Panc1 (cell line): ENCODE measurements around the gene TTYH2. TPM values are rescaled to one million over a fixed set of nuclear protein-coding genes. Genes with fewer than 3 reads are reported as not detected.

Source experiments
- ATAC-seq: fragments of 200-7000 bp; cut with Tn5 transposase; 2 replicates; pipeline ENCODE4 v1.9.1; 2020; ENCODE audit warnings: mild to moderate bottlenecking, moderate library complexity
- BruUV-seq: library from RNA; stranded (reverse); fragments of 400-500 nt; replicated peaks from 2 replicates; lab custom pipeline; 2021; lab: Mats Ljungman, UMichigan
- CTCF ChIA-PET: fragments of 300-600 bp; sonication (Branson Sonifier 250); formaldehyde crosslinking; loops from one replicate; lab custom pipeline; 2022; ENCODE audit warnings: antibody characterized with exemption; lab: Charles Lee
- POLR2A ChIA-PET: fragments of 300-600 bp; sonication (Branson Sonifier 250); formaldehyde crosslinking; loops from one replicate; lab custom pipeline; 2022; ENCODE audit warnings: antibody characterized with exemption; lab: Charles Lee
- DNase-seq: peaks from one replicate; pipeline ENCODE4 v3.0.0-alpha.2; 2010; ENCODE audit warnings: low read depth, low spot score
- H3K27ac ChIP-seq: 2 replicates; pipeline ENCODE4 v1.5.1; 2011; ENCODE audit warnings: mild to moderate bottlenecking, low read length, inconsistent platforms
- H3K27me3 ChIP-seq: fragments of 200-500 bp; sonication (Bioruptor generic); 2 replicates; pipeline ENCODE4 v1.6.0; 2014; ENCODE audit warnings: low read length, inconsistent platforms; ENCODE audit not compliant: control insufficient read depth, insufficient read depth
- H3K36me3 ChIP-seq: fragments of 200-500 bp; sonication (Bioruptor generic); 2 replicates; pipeline ENCODE4 v1.5.1; 2014; ENCODE audit warnings: inconsistent platforms, mild to moderate bottlenecking, low read length, moderate library complexity; ENCODE audit not compliant: control insufficient read depth, insufficient read depth
- H3K4me1 ChIP-seq: 2 replicates; pipeline ENCODE4 v1.5.1; 2011; ENCODE audit warnings: inconsistent platforms, mild to moderate bottlenecking, low read length, moderate library complexity; ENCODE audit not compliant: control insufficient read depth, insufficient read depth
- H3K4me3 ChIP-seq, 2 experiments: 2 replicates each; pipeline ENCODE4 v1.5.1; 2011 to 2012; ENCODE audit warnings: low read depth in 2 of 2, low read length in 2 of 2, mild to moderate bottlenecking in 2 of 2, inconsistent platforms in 1 of 2, moderate library complexity in 1 of 2
- H3K9me3 ChIP-seq: fragments of 200-500 bp; sonication (Bioruptor generic); 2 replicates; pipeline ENCODE4 v1.5.1; 2014; ENCODE audit warnings: low read depth, mild to moderate bottlenecking, inconsistent platforms, low read length, moderate library complexity; ENCODE audit not compliant: control insufficient read depth, insufficient read depth
- POLR2AphosphoS5 ChIP-seq: IDR thresholded peaks from 2 replicates; pipeline ENCODE4 v1.6.1; 2012; ENCODE audit warnings: mild to moderate bottlenecking, low read depth, low read length, moderate library complexity
- SIN3A ChIP-seq: IDR thresholded peaks from 2 replicates; pipeline ENCODE4 v1.6.1; 2012; ENCODE audit warnings: low read depth, mild to moderate bottlenecking, low read length, moderate library complexity, borderline replicate concordance; ENCODE audit not compliant: insufficient read depth
- TCF7L2 ChIP-seq: IDR thresholded peaks from 2 replicates; pipeline ENCODE4 v1.6.1; 2011; ENCODE audit warnings: mild to moderate bottlenecking, low read depth, low read length, inconsistent platforms
- in situ Hi-C: cut with HindIII; loops from 2 replicates; pipeline ENCODE4 v1.10.0; 2016; ENCODE audit warnings: low sequenced_read_pairs, low pct_unique_long_range_greater_than_20kb
- intact Hi-C: fragments of 100-400 bp; cut with micrococcal nuclease; formaldehyde crosslinking; loops from one replicate; pipeline ENCODE4 v1.10.0; 2022; ENCODE audit not compliant: unreplicated experiment
- total RNA-seq: library from RNA; stranded (reverse); gene quantifications from one replicate; pipeline ENCODE4 v1.2.1, GENCODE V29; 2021; ENCODE audit not compliant: unreplicated experiment
- TF ChIP-seq, protein P1 (sequence below), 2 experiments: IDR thresholded peaks; 2 replicates each; pipeline ENCODE4 v1.6.1; 2011 to 2012; ENCODE audit warnings: low read depth in 2 of 2, control low read depth in 1 of 2, low read length in 1 of 2, mild to moderate bottlenecking in 1 of 2, moderate library complexity in 1 of 2; ENCODE audit not compliant: insufficient read depth in 1 of 2
- TF ChIP-seq, protein P2 (sequence below): fragments of 450-650 bp; IDR thresholded peaks from 2 replicates; pipeline ENCODE4 v1.5.1; 2017; ENCODE audit warnings: mild to moderate bottlenecking

Gene TTYH2
- total RNA-seq, 1 experiment from 2014 or later = 8.3 TPM

DNA sequence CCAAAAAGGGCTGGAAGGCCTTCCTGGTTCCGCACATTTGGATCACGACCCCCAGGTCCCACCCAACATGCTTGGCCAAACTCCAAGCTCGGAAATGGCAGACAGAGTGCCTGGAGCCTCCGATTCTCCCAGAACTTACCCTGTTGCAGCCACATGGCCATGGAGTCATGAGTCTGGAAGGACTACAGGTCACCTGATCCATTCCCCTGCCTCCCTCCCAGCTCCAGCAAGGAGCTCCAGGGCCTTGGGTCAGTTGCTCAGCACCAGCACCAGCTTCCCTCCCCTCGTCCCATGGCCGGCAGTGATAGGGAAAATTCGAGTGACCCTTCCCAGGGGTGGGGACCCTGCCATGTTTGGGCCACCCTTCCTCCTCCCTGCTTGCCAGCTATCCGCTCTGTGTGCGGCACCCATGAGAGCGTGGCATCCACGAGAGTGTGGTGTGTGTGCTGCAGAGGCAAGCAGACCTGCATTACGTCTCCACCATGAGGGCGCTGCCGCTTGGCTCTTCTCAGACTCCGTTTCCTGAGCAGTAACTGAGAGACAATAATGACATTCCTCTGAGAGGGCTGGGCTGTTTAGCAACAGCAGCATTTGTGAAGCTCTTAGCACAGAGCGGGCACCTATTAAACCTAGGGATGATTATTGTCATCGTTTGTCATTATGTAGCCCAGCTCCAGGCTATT is 31.2 kb upstream of the TTYH2 start:
- no peak for ATAC-seq
- Histone ChIP-seq H3K36me3 (no peaks in the 10 kb centered on the region), H3K4me3 (no peak overlapping the region), H3K27me3 (peaks cover 6% of the 10 kb centered on the region; the same call in 1 of the 2 replicates), H3K9me3 (no peaks in the 10 kb centered on the region), H3K27ac (no peak overlapping the region), H3K4me1 (no peaks in the 10 kb centered on the region)
- intact Hi-C loops (no loop called here), in situ Hi-C loops (no loop called here)
- POLR2A ChIA-PET = no interaction called here
- CTCF ChIA-PET = interaction anchor here (0.6 kb wide), 1 partner anchor 98 kb away, joined by 7 read pairs; no protein-coding TSS in a partner anchor
- TF ChIP-seq POLR2AphosphoS5 = no peak
- no peak for TF ChIP-seq SIN3A
- TF ChIP-seq, protein P1, sequence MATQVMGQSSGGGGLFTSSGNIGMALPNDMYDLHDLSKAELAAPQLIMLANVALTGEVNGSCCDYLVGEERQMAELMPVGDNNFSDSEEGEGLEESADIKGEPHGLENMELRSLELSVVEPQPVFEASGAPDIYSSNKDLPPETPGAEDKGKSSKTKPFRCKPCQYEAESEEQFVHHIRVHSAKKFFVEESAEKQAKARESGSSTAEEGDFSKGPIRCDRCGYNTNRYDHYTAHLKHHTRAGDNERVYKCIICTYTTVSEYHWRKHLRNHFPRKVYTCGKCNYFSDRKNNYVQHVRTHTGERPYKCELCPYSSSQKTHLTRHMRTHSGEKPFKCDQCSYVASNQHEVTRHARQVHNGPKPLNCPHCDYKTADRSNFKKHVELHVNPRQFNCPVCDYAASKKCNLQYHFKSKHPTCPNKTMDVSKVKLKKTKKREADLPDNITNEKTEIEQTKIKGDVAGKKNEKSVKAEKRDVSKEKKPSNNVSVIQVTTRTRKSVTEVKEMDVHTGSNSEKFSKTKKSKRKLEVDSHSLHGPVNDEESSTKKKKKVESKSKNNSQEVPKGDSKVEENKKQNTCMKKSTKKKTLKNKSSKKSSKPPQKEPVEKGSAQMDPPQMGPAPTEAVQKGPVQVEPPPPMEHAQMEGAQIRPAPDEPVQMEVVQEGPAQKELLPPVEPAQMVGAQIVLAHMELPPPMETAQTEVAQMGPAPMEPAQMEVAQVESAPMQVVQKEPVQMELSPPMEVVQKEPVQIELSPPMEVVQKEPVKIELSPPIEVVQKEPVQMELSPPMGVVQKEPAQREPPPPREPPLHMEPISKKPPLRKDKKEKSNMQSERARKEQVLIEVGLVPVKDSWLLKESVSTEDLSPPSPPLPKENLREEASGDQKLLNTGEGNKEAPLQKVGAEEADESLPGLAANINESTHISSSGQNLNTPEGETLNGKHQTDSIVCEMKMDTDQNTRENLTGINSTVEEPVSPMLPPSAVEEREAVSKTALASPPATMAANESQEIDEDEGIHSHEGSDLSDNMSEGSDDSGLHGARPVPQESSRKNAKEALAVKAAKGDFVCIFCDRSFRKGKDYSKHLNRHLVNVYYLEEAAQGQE (IDR thresholded peaks at IDR 0.05; ENCODE audit: insufficient read depth in 1 of 2, low read depth in 2 of 2, low read length in 1 of 2) = no peak
- no peak for TF ChIP-seq TCF7L2
- TF ChIP-seq, protein P2, sequence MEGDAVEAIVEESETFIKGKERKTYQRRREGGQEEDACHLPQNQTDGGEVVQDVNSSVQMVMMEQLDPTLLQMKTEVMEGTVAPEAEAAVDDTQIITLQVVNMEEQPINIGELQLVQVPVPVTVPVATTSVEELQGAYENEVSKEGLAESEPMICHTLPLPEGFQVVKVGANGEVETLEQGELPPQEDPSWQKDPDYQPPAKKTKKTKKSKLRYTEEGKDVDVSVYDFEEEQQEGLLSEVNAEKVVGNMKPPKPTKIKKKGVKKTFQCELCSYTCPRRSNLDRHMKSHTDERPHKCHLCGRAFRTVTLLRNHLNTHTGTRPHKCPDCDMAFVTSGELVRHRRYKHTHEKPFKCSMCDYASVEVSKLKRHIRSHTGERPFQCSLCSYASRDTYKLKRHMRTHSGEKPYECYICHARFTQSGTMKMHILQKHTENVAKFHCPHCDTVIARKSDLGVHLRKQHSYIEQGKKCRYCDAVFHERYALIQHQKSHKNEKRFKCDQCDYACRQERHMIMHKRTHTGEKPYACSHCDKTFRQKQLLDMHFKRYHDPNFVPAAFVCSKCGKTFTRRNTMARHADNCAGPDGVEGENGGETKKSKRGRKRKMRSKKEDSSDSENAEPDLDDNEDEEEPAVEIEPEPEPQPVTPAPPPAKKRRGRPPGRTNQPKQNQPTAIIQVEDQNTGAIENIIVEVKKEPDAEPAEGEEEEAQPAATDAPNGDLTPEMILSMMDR = no peak
- DNase-seq = no peak
- BruUV-seq = no TSS peak

DNA sequence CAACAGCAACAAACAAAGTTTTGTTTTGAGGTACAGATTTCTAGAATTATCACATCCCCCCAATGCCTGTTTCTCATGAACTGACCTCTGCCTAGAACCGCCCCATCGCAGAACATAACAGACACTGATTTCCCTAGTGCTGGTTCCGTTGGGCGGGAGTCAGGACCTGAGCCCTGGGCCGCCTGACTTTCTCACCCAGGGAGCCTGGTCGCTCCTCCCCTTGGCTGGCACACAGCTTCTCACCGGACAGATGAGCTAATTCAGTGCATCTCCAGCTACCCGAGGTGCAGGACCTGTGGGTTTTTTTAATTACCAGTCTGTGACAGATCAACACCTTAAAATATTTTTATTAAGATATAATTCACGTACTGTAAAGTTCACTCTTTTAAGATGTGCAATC is 30.0 kb upstream of the TTYH2 start:
- DNase-seq (no peak), ATAC-seq (no peak)
- Histone ChIP-seq H3K27me3 (peaks cover 6% of the 10 kb centered on the region; the same call in 1 of the 2 replicates), H3K27ac (no peak overlapping the region), H3K36me3 (no peaks in the 10 kb centered on the region), H3K9me3 (no peaks in the 10 kb centered on the region), H3K4me3 (no peak overlapping the region), H3K4me1 (no peaks in the 10 kb centered on the region)
- no TSS peak for BruUV-seq
- in situ Hi-C loops (no loop called here), intact Hi-C loops (no loop called here)
- ChIA-PET CTCF (no interaction called here), POLR2A (no interaction called here)
- TF ChIP-seq POLR2AphosphoS5 (no peak), TCF7L2 (no peak), SIN3A (no peak)
- TF ChIP-seq, protein P2 = no peak
- TF ChIP-seq, protein P1 (IDR thresholded peaks at IDR 0.05; ENCODE audit: insufficient read depth in 1 of 2, low read depth in 2 of 2, low read length in 1 of 2) = no peak
